KMS-11 (cell line): ENCODE data around the gene ALG14.
"Not testable (repeated sequence)": the region's sequence is repeated elsewhere in the genome, so short reads cannot be mapped to it uniquely, and the experiment has no call there.

Source experiments
- H2AFZ ChIP-seq: fragments of 200-600 bp; sonication (generic); 2 replicates; pipeline ENCODE4 v1.6.1; 2016; ENCODE audit warnings: antibody characterized with exemption, mixed run types, low read depth
- H3K27ac ChIP-seq: fragments of 200-600 bp; sonication (generic); 2 replicates; pipeline ENCODE4 v1.6.1; 2016; ENCODE audit warnings: mild to moderate bottlenecking, mixed run types
- H3K27me3 ChIP-seq: fragments of 200-600 bp; sonication (generic); 2 replicates; pipeline ENCODE4 v1.6.1; 2017; ENCODE audit warnings: mild to moderate bottlenecking, low read depth, mixed run types, moderate library complexity; ENCODE audit not compliant: insufficient read depth
- H3K36me3 ChIP-seq: fragments of 200-600 bp; sonication (generic); 2 replicates; pipeline ENCODE4 v1.6.1; 2017; ENCODE audit warnings: mild to moderate bottlenecking, mixed run types; ENCODE audit not compliant: insufficient read depth
- H3K4me1 ChIP-seq: fragments of 200-600 bp; sonication (generic); 2 replicates; pipeline ENCODE4 v1.6.1; 2016; ENCODE audit warnings: mild to moderate bottlenecking, low read depth, mixed run types; ENCODE audit not compliant: poor library complexity, severe bottlenecking
- H3K4me2 ChIP-seq: fragments of 200-600 bp; sonication (generic); 2 replicates; pipeline ENCODE4 v1.7.0; 2016; ENCODE audit warnings: mild to moderate bottlenecking, mixed run types
- H3K4me3 ChIP-seq: fragments of 200-600 bp; sonication (generic); IDR thresholded peaks from 2 replicates; pipeline ENCODE4 v1.6.1; 2017; ENCODE audit warnings: low read depth, low read length, mixed read lengths; ENCODE audit not compliant: insufficient read depth
- H3K79me2 ChIP-seq: fragments of 200-600 bp; sonication (generic); 2 replicates; pipeline ENCODE4 v1.6.1; 2016; ENCODE audit warnings: low read depth, mixed run types; ENCODE audit not compliant: insufficient read depth
- H3K9ac ChIP-seq: fragments of 200-600 bp; sonication (generic); 2 replicates; pipeline ENCODE4 v1.6.1; 2016; ENCODE audit warnings: mild to moderate bottlenecking, mixed run types
- H4K20me1 ChIP-seq: fragments of 200-600 bp; sonication (generic); 2 replicates; pipeline ENCODE4 v1.6.1; 2016; ENCODE audit warnings: mild to moderate bottlenecking, mixed run types; ENCODE audit not compliant: insufficient read depth
- CTCF ChIP-seq: fragments of 200-600 bp; sonication (generic); conservative IDR thresholded peaks from 2 replicates; pipeline ENCODE4 v1.6.1; 2017; ENCODE audit warnings: low read depth, mild to moderate bottlenecking, antibody characterized with exemption, low read length, moderate library complexity, mixed read lengths

Gene ALG14

DNA sequence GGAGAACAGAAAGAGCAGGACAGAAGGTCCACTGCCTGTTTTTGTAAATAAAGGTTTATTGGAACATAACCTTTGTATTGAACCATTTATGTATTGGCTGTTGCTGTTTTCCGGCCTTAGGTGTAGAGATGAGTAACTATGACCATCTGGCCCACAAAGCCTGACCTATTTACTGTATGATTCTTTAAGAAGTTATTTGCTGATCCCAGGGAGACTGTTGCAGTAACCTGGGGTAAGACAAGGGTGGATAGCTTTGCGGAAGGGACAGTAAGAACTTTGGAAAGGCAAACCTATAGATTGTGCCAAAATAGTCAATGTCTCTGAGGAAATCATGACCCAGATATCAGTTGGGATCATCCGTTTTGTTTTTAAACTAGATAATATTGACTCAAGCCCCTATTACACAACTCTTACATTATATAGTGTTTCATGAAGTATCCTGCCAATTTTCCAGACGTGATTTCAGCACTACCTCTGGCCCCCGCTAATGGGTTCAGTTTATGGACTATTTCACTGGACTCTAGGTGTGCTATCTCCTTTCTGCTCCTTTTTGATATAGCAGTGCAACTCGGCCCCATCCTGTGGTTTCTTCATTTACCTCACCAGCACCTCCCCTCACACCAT, 23.6 kb upstream of the ALG14 start:
- no peaks in the 10 kb centered on the region for H3K4me1 ChIP-seq
- no peaks in the 10 kb centered on the region for H3K36me3 ChIP-seq
- H3K4me3 ChIP-seq: no peak overlapping the region
- no peak overlapping the region for H3K4me2 ChIP-seq
- TF ChIP-seq CTCF: no peak
- no peaks in the 10 kb centered on the region for H3K27me3 ChIP-seq
- no peak overlapping the region for H3K9ac ChIP-seq
- no peak overlapping the region for H3K27ac ChIP-seq
- no peaks in the 10 kb centered on the region for H4K20me1 ChIP-seq
- H2AFZ ChIP-seq: no peak overlapping the region
- no peaks in the 10 kb centered on the region for H3K79me2 ChIP-seq

DNA sequence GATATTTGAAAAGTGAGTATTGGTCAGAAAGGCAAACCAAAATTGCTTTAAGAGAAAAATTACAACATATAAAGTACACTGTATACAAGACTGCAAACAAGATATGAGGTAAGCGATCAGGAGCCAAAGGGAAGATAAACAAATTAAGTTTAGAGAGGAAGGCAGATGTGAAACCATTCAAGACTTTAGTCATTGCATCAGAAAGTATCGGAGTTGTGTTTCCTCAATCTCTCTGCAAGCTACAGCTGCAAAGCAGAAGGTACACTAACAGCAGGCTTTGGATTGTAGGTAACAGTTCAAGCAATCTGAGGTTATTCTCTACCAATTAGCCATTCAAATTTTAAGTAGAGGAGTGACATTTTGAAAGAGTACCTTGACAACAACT, 23.1 kb upstream of the ALG14 start:
- no peak for TF ChIP-seq CTCF
- H2AFZ ChIP-seq: no peak overlapping the region
- H3K9ac ChIP-seq: no peak overlapping the region
- no peaks in the 10 kb centered on the region for H3K4me1 ChIP-seq
- H3K4me3 ChIP-seq: no peak overlapping the region
- H4K20me1 ChIP-seq: no peaks in the 10 kb centered on the region
- no peak overlapping the region for H3K4me2 ChIP-seq
- no peaks in the 10 kb centered on the region for H3K36me3 ChIP-seq
- H3K27me3 ChIP-seq: no peaks in the 10 kb centered on the region
- no peak overlapping the region for H3K27ac ChIP-seq
- H3K79me2 ChIP-seq: no peaks in the 10 kb centered on the region

DNA sequence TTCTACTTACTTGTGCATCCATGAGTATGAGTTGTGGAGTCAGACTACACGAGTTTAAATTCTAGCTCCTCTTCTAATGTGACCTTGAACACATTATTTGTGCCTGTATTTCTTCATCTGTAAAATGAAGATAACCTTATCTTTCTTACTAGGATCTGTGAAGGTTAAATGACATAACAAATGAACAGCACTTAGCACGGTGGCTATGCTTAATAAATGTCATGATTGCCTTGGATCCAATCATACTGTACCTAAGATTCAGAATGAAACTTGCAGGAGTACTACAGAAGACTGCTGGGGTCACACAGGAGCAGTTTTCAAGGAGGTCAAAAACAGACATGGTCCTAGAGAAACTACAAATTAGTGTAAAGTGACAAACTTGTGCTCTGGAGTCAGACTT, 22.2 kb upstream of the ALG14 start:
- H3K4me1 ChIP-seq: no peaks in the 10 kb centered on the region

DNA sequence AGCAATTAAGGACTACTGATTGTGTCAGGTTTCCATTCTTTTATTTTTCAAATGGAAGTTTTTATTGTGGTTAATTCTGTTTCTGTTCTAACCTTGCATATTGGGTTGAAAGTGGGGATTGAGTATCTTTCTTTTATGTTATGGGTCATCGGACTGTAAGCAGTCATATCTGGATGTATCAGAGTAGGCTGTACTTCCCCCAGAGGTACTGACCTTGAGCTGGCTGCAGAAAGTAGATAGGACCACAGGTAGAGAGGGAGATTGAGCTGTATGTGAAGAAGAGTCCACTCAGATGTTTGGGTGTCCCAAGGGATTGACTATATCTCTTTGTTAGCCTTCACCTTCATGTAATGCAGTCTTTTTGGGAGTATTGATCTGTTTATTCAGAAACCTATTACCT, 20.5 kb upstream of the ALG14 start:
- Histone ChIP-seq H2AFZ (no peak overlapping the region), H4K20me1 (no peaks in the 10 kb centered on the region), H3K36me3 (no peaks in the 10 kb centered on the region), H3K79me2 (no peaks in the 10 kb centered on the region), H3K4me1 (no peaks in the 10 kb centered on the region), H3K9ac (no peak overlapping the region), H3K4me3 (no peak overlapping the region), H3K27ac (no peak overlapping the region), H3K4me2 (no peak overlapping the region), H3K27me3 (no peaks in the 10 kb centered on the region)
- no peak for TF ChIP-seq CTCF

More for the DNA sequence above, 22.2 kb upstream of the ALG14 start:
- H2AFZ ChIP-seq: no peak overlapping the region
- H4K20me1 ChIP-seq: no peaks in the 10 kb centered on the region
- H3K9ac ChIP-seq: no peak overlapping the region
- no peak overlapping the region for H3K4me3 ChIP-seq
- H3K4me2 ChIP-seq: no peak overlapping the region
- H3K36me3 ChIP-seq: no peaks in the 10 kb centered on the region
- TF ChIP-seq CTCF: no peak
- no peak overlapping the region for H3K27ac ChIP-seq
- H3K27me3 ChIP-seq: no peaks in the 10 kb centered on the region
- no peaks in the 10 kb centered on the region for H3K79me2 ChIP-seq

DNA sequence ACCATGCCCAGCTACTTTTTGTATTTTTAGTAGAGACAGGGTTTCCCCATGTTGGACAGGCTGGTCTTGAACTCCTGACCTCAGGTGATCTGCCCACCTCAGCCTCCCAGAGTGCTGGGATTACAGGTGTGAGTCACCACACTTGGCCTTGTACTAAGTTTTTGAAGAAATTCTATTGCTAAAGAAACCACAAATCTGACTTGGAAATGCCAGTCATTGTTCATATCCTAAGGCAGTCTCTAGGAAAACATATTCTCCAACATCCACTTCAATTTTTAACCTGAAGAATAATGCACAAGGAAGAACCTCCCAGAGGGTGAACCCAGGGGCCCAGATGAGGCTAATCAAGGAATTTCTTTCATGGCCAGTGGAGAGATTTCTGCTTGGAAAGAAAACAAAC, 20.1 kb upstream of the ALG14 start:
- H3K36me3 ChIP-seq, H3K4me2 ChIP-seq, H3K4me1 ChIP-seq, H3K4me3 ChIP-seq, H3K79me2 ChIP-seq, H3K9ac ChIP-seq, H3K27ac ChIP-seq, H3K27me3 ChIP-seq, H2AFZ ChIP-seq, H4K20me1 ChIP-seq: not testable (repeated sequence)

DNA sequence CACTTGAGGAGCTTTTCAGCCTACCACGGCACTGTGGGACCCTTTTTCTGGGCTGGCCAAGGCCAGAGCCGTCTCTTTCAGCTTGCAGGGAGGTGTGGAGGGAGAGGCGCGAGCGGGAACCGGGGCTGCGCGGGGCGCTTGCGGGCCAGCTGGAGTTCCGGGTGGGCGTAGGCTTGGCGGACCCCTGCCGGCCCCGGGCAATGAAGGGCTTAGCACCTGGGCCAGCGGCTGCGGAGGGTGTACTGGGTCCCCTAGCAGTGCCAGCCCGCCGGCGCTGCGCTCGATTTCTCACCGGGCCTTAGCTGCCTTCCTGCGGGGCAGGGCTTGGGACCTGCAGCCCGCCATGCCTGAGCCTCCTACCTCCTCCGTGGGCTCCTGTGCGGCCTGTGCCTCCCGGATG, 18.5 kb upstream of the ALG14 start:
- H3K4me1 ChIP-seq, H3K27ac ChIP-seq, H3K36me3 ChIP-seq, H2AFZ ChIP-seq, H3K27me3 ChIP-seq, H3K9ac ChIP-seq, H3K4me2 ChIP-seq, H4K20me1 ChIP-seq, H3K4me3 ChIP-seq, H3K79me2 ChIP-seq: not testable (repeated sequence)
